B cell (primary cell): ENCODE measurements around the gene NT5M. TPM values are rescaled to one million over a fixed set of nuclear protein-coding genes. Genes with fewer than 3 reads are reported as not detected.
"Not testable (repeated sequence)": the region's sequence is repeated elsewhere in the genome, so short reads cannot be mapped to it uniquely, and the experiment has no call there.

ENCODE experiments used
- ATAC-seq: fragments of 200-7000 bp; cut with Tn5 transposase; one replicate; pipeline ENCODE4 v1.10.0; 2021; ENCODE audit warnings: low read depth, mild to moderate bottlenecking, moderate number of reproducible peaks, moderate library complexity
- CTCF ChIA-PET: fragments of 350-600 bp; sonication (Branson Sonifier 250); formaldehyde crosslinking; loops from one replicate; lab custom pipeline; 2021; ENCODE audit warnings: antibody characterized with exemption, inconsistent platforms; lab: Charles Lee
- POLR2A ChIA-PET: fragments of 350-600 bp; sonication (Branson Sonifier 250); formaldehyde crosslinking; loops from one replicate; lab custom pipeline; 2021; ENCODE audit warnings: antibody characterized with exemption; lab: Charles Lee
- DNase-seq: peaks from one replicate; pipeline ENCODE4 v3.0.0; 2013
- H2AFZ ChIP-seq: 2 replicates; pipeline ENCODE4 v1.6.1; 2012; ENCODE audit warnings: mild to moderate bottlenecking, low read depth, low read length; ENCODE audit not compliant: insufficient read depth, poor library complexity, severe bottlenecking
- H3K27ac ChIP-seq, 2 donors: 1 replicate in 1 of 2; 2 replicates in 1 of 2; pipeline ENCODE4 v1.5.1; 2012 to 2013; ENCODE audit warnings: low read length in 2 of 2, mild to moderate bottlenecking in 2 of 2, moderate library complexity in 1 of 2
- H3K27me3 ChIP-seq, 4 experiments: fragments of 200-600 bp in 1 of 4; sonication (generic) in 1 of 4; replicated peaks in 1 of 4; 1 replicate in 2 of 4; 2 replicates in 2 of 4; pipeline versions ENCODE4 v1.6.1 to v1.7.0; 2013 to 2016; ENCODE audit warnings: low read length in 3 of 4, mild to moderate bottlenecking in 2 of 4, mixed read lengths in 1 of 4, moderate library complexity in 1 of 4; ENCODE audit not compliant: insufficient read depth in 4 of 4, control insufficient read depth in 3 of 4; ENCODE audit errors: control extremely low read depth in 1 of 4
- H3K36me3 ChIP-seq, 2 experiments: replicated peaks in 1 of 2; 1 replicate in 1 of 2; 2 replicates in 1 of 2; pipeline versions ENCODE4 v1.6.1 to v1.7.1; 2013; ENCODE audit warnings: low read length in 1 of 2; ENCODE audit not compliant: insufficient read depth in 2 of 2, control insufficient read depth in 1 of 2; ENCODE audit errors: control extremely low read depth in 1 of 2, extremely low read depth in 1 of 2
- H3K4me1 ChIP-seq, 2 donors: fragments of 200-600 bp in 1 of 2; sonication (generic) in 1 of 2; 1 replicate in 1 of 2; 2 replicates in 1 of 2; pipeline versions ENCODE4 v1.5.1 to v1.6.1; 2013 to 2017; ENCODE audit warnings: low read length in 2 of 2; ENCODE audit not compliant: control insufficient read depth in 2 of 2, insufficient read depth in 2 of 2
- H3K4me2 ChIP-seq: replicated peaks from 2 replicates; pipeline ENCODE3; 2012; ENCODE audit warnings: mild to moderate bottlenecking, low read depth, low read length; ENCODE audit not compliant: poor library complexity, severe bottlenecking
- H3K4me3 ChIP-seq, 5 experiments: fragments of 200-600 bp in 1 of 5; sonication (generic) in 1 of 5; 1 replicate in 3 of 5; 2 replicates in 2 of 5; pipeline versions ENCODE4 v1.5.1 to v1.7.0; 2011 to 2016; ENCODE audit warnings: low read length in 4 of 5, mild to moderate bottlenecking in 4 of 5, low read depth in 2 of 5, control low read depth in 1 of 5, moderate library complexity in 1 of 5; ENCODE audit not compliant: insufficient read depth in 1 of 5; ENCODE audit errors: control extremely low read depth in 1 of 5, extremely low read depth in 1 of 5
- H3K79me2 ChIP-seq: fragments of 200-600 bp; sonication (generic); one replicate; pipeline ENCODE4 v1.6.0; 2016; ENCODE audit warnings: low read length; ENCODE audit not compliant: control insufficient read depth, insufficient read depth
- H3K9ac ChIP-seq: fragments of 200-600 bp; sonication (generic); 2 replicates; pipeline ENCODE4 v1.6.1; 2017; ENCODE audit warnings: mild to moderate bottlenecking, low read length, moderate library complexity
- H3K9me3 ChIP-seq, 3 donors: one replicate each; pipeline versions ENCODE4 v1.6.1 to v1.7.1; 2013; ENCODE audit warnings: low read length in 2 of 3; ENCODE audit not compliant: control insufficient read depth in 2 of 3, insufficient read depth in 1 of 3; ENCODE audit errors: control extremely low read depth in 1 of 3
- H4K20me1 ChIP-seq: 2 replicates; pipeline ENCODE4 v1.6.0; 2012; ENCODE audit warnings: mild to moderate bottlenecking, low read length; ENCODE audit not compliant: insufficient read depth, control insufficient read depth, poor library complexity, severe bottlenecking
- H3K27ac Mint-ChIP-seq: one replicate; pipeline ENCODE4 v1.8.0; 2021; ENCODE audit warnings: mixed read lengths
- H3K27me3 Mint-ChIP-seq: one replicate; pipeline ENCODE4 v1.8.0; 2021; ENCODE audit warnings: mixed read lengths
- H3K4me1 Mint-ChIP-seq: one replicate; pipeline ENCODE4 v1.8.0; 2021; ENCODE audit warnings: mixed read lengths
- H3K4me3 Mint-ChIP-seq: one replicate; pipeline ENCODE4 v1.8.0; 2021; ENCODE audit warnings: mixed read lengths
- H3K9me3 Mint-ChIP-seq: one replicate; pipeline ENCODE4 v1.8.0; 2022; ENCODE audit warnings: mixed read lengths; ENCODE audit not compliant: insufficient read depth
- EZH2 ChIP-seq: IDR thresholded peaks from 2 replicates; pipeline ENCODE4 v1.6.1; 2012; ENCODE audit warnings: borderline replicate concordance, low read depth, mild to moderate bottlenecking, moderate library complexity, low read length; ENCODE audit not compliant: insufficient read depth, poor library complexity, severe bottlenecking
- WGBS: methylation state at CpG from one replicate; pipeline ENCODE4 v1.1.5; 2013; ENCODE audit warnings: missing lambda C conversion rate; ENCODE audit not compliant: insufficient coverage; 5-methylcytosine and 5-hydroxymethylcytosine counted together
- intact Hi-C: fragments of 100-400 bp; cut with micrococcal nuclease; formaldehyde crosslinking; loops from one replicate; pipeline ENCODE4 v1.10.0; 2022
- polyA plus RNA-seq: library from polyadenylated mRNA; depleted of rRNA; stranded (reverse); fragments of >200 nt; gene quantifications from 2 replicates; pipeline ENCODE4 v1.2.3, GENCODE V29; 2012
- total RNA-seq, 2 donors: library from RNA; stranded (reverse); fragments of 120-200 nt in 1 of 2; gene quantifications; 1 replicate in 1 of 2; 2 replicates in 1 of 2; pipeline versions ENCODE4 v1.2.3 to v1.2.4, GENCODE V29; 2013 to 2022
- TF ChIP-seq, protein P1 (sequence below): fragments of 200-600 bp; IDR thresholded peaks from one replicate; pipeline ENCODE4 v1.8.0; 2022; ENCODE audit warnings: antibody characterized with exemption, mild to moderate bottlenecking

NT5M gene
- total and polyA plus RNA-seq, 2 donors (not counting 1 experiment from before 2014, with no cell fraction given) = 0.40 to 0.47 TPM

DNA sequence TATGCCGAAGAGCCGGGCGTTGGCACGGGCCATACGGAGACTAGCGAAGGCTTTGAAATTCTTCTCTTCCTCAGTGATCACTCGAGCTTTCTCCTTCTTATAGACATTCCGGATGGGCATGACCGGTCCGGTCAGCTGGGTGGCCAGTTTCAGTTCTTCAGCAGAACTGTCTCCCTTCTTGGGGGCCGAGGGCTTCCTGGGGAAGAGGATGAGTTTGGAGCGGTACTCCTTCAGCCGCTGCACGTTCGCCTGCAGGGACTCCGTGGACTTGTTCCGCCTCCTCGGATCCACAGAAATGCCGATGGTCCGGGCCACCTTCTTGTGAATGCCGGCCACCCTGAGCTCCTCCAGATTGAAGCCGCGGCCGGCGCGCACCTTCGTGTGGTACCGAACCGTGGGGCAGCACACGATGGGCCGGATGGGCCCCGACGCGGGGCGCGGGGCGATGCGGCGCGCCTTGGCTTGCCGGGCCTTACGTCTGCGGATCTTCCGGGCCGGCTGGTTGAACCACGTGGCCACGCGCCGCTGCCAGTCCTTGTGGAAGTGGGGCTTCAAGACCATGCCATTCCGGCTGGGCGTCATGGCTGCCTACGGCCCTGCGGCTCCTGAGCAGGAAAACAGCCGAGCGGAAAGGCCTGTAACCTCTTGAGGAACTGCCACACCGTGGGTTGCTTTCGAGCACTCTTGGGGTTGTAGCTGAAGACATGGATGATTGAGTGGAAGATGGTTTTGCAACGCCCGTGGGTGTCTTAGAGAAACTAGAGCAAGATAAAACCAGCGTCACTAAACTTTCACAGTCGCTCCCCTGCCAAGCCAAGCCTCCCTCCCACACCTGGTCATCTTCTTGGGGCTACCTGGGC, 80.5 kb downstream of the NT5M start:
- H3K4me3 ChIP-seq, H3K27ac ChIP-seq, H3K4me1 Mint-ChIP-seq, intact Hi-C loops, H3K4me3 Mint-ChIP-seq, H3K4me1 ChIP-seq, DNase-seq, H3K9me3 Mint-ChIP-seq, POLR2A ChIA-PET, H2AFZ ChIP-seq, ATAC-seq, H3K27me3 ChIP-seq, H4K20me1 ChIP-seq, CTCF ChIA-PET, H3K9me3 ChIP-seq, H3K4me2 ChIP-seq, H3K27me3 Mint-ChIP-seq, H3K9ac ChIP-seq, H3K79me2 ChIP-seq, H3K36me3 ChIP-seq, H3K27ac Mint-ChIP-seq: not testable (repeated sequence)
- 91% methylated on average over 54 of the region's 61 CpGs for whole genome bisulfite sequencing

DNA sequence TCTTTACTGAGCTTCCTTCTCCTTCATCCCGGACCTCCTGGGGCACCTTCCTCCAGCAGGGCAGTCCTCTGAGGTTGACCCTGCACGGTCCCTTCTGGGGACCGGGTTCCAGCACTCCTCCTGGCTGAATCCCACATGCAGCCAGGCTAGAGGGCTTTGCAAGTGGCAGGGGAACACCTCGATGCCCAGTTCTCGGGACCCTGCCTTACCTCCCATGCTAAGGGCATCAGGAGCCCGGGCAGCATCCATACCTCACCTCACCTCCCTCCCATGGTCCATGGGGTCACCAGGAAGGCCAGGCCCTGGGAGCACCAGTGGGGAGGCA, 81.1 kb downstream of the NT5M start:
- intact Hi-C loops = no loop called here
- Histone ChIP-seq H3K9ac (no peak overlapping the region), H3K4me2 (no peak overlapping the region), H3K9me3 (no peaks in the 10 kb centered on the region), H3K36me3 (no peaks in the 10 kb centered on the region), H3K27ac (no peak overlapping the region), H2AFZ (no peak overlapping the region), H3K4me1 (no peaks in the 10 kb centered on the region), H4K20me1 (no peaks in the 10 kb centered on the region), H3K79me2 (no peaks in the 10 kb centered on the region), H3K27me3 (no peaks in the 10 kb centered on the region), H3K4me3 (no peak overlapping the region)
- Mint-ChIP-seq H3K27ac (no peak overlapping the region), H3K4me1 (no peaks in the 10 kb centered on the region), H3K27me3 (peaks cover 9% of the 10 kb centered on the region), H3K9me3 (no peaks in the 10 kb centered on the region), H3K4me3 (no peak overlapping the region)
- TF ChIP-seq, protein P1, sequence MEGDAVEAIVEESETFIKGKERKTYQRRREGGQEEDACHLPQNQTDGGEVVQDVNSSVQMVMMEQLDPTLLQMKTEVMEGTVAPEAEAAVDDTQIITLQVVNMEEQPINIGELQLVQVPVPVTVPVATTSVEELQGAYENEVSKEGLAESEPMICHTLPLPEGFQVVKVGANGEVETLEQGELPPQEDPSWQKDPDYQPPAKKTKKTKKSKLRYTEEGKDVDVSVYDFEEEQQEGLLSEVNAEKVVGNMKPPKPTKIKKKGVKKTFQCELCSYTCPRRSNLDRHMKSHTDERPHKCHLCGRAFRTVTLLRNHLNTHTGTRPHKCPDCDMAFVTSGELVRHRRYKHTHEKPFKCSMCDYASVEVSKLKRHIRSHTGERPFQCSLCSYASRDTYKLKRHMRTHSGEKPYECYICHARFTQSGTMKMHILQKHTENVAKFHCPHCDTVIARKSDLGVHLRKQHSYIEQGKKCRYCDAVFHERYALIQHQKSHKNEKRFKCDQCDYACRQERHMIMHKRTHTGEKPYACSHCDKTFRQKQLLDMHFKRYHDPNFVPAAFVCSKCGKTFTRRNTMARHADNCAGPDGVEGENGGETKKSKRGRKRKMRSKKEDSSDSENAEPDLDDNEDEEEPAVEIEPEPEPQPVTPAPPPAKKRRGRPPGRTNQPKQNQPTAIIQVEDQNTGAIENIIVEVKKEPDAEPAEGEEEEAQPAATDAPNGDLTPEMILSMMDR = no peak
- TF ChIP-seq EZH2 = no peak
- ATAC-seq (no peak), DNase-seq (no peak)
- POLR2A ChIA-PET = no interaction called here
- 93% methylated on average over 6 of the region's 6 CpGs for WGBS
- CTCF ChIA-PET = no interaction called here
